HCT116 (cell line): ENCODE data around the gene ALKBH4. TPM values are rescaled to one million over a fixed set of nuclear protein-coding genes. Genes with fewer than 3 reads are reported as not detected.

Source experiments
- ATAC-seq: fragments of 200-7000 bp; cut with Tn5 transposase; 2 replicates; pipeline ENCODE4 v1.9.1; 2020; ENCODE audit warnings: mild to moderate bottlenecking, moderate library complexity
- BruUV-seq: library from RNA; stranded (reverse); fragments of 400-500 nt; replicated peaks from 2 replicates; lab custom pipeline; 2021; lab: Mats Ljungman, UMichigan
- CTCF ChIA-PET: fragments of 300-600 bp; sonication (Branson Sonifier 250); formaldehyde crosslinking; loops from one replicate; lab custom pipeline; 2021; ENCODE audit warnings: antibody characterized with exemption; lab: Charles Lee
- POLR2A ChIA-PET: fragments of 300-600, 350-600 bp; sonication (Branson Sonifier 250); formaldehyde crosslinking; loops from one replicate; lab custom pipeline; 2021; ENCODE audit warnings: antibody characterized with exemption; lab: Charles Lee
- RAD21 ChIA-PET, 2 experiments: fragments of 300-600 bp; sonication (Branson Sonifier 250); formaldehyde crosslinking; loops; one replicate each; lab custom pipeline; 2023; ENCODE audit warnings: low total read pairs in 2 of 2; ENCODE audit not compliant: uncharacterized antibody in 2 of 2, unreplicated experiment in 2 of 2, low non-redundant PET in 1 of 2; lab: Charles Lee
- DNase-seq: peaks from one replicate; pipeline ENCODE4 v3.0.0-alpha.2; 2010; ENCODE audit warnings: low read depth, low spot score
- H2AFZ ChIP-seq: fragments of 200-600 bp; shearing (Covaris generic), sonication (generic); 2 replicates; pipeline ENCODE4 v1.6.1; 2017; ENCODE audit warnings: low read depth, mixed run types, mixed read lengths, antibody characterized with exemption, low read length; ENCODE audit not compliant: poor library complexity, severe bottlenecking
- H3K27ac ChIP-seq: 2 replicates; pipeline ENCODE4 v1.5.1; 2012; ENCODE audit warnings: low read depth, low read length
- H3K27me3 ChIP-seq: fragments of 200-600 bp; sonication (generic); 2 replicates; pipeline ENCODE4 v1.6.1; 2016; ENCODE audit warnings: mixed run types, low read length, mixed read lengths; ENCODE audit not compliant: insufficient read depth
- H3K36me3 ChIP-seq, 2 experiments: fragments of 200-500 bp in 1 of 2; fragments of 200-600 bp in 1 of 2; sonication (Bioruptor generic) in 1 of 2; sonication (generic) in 1 of 2; 2 replicates each; pipeline versions ENCODE4 v1.5.1 to v1.6.1; 2014 to 2016; ENCODE audit warnings: low read length in 2 of 2, inconsistent platforms in 1 of 2, mixed read lengths in 1 of 2, mixed run types in 1 of 2; ENCODE audit not compliant: insufficient read depth in 2 of 2, control insufficient read depth in 1 of 2
- H3K4me1 ChIP-seq, 2 experiments: fragments of 200-600 bp in 1 of 2; sonication (generic) in 1 of 2; 2 replicates each; pipeline versions ENCODE4 v1.5.1 to v1.6.1; 2012 to 2017; ENCODE audit warnings: low read length in 2 of 2, inconsistent platforms in 1 of 2, mild to moderate bottlenecking in 1 of 2, mixed read lengths in 1 of 2, mixed run types in 1 of 2, moderate library complexity in 1 of 2; ENCODE audit not compliant: insufficient read depth in 2 of 2, control insufficient read depth in 1 of 2
- H3K4me2 ChIP-seq: fragments of 200-600 bp; sonication (generic); 2 replicates; pipeline ENCODE4 v1.6.1; 2017; ENCODE audit warnings: mixed run types, low read length, mixed read lengths
- H3K4me3 ChIP-seq, 2 experiments: fragments of 200-600 bp in 1 of 2; sonication (generic) in 1 of 2; replicated peaks in 1 of 2; 2 replicates each; pipeline ENCODE4 v1.5.1; 2011 to 2016; ENCODE audit warnings: low read length in 2 of 2, control low read depth in 1 of 2, low read depth in 1 of 2, mild to moderate bottlenecking in 1 of 2, mixed read lengths in 1 of 2, mixed run types in 1 of 2
- H3K79me2 ChIP-seq: fragments of 200-600 bp; sonication (generic); 2 replicates; pipeline ENCODE4 v1.6.1; 2017; ENCODE audit warnings: mild to moderate bottlenecking, mixed run types, low read length, moderate library complexity, mixed read lengths; ENCODE audit not compliant: insufficient read depth
- H3K9ac ChIP-seq: fragments of 200-600 bp; sonication (generic); 2 replicates; pipeline ENCODE4 v1.6.1; 2016; ENCODE audit warnings: low read length, mixed read lengths
- H3K9me2 ChIP-seq: fragments of 200-600 bp; sonication (generic), shearing (Covaris generic); 2 replicates; pipeline ENCODE4 v1.6.1; 2017; ENCODE audit warnings: mixed run types, mild to moderate bottlenecking, moderate library complexity; ENCODE audit not compliant: insufficient read depth
- H3K9me3 ChIP-seq, 2 experiments: fragments of 200-500 bp in 1 of 2; fragments of 200-600 bp in 1 of 2; sonication (Bioruptor generic) in 1 of 2; sonication (generic) in 1 of 2; 2 replicates each; pipeline ENCODE4 v1.6.1; 2014 to 2017; ENCODE audit warnings: low read length in 2 of 2, mixed read lengths in 2 of 2, inconsistent platforms in 1 of 2, low read depth in 1 of 2, mild to moderate bottlenecking in 1 of 2, mixed run types in 1 of 2, moderate library complexity in 1 of 2; ENCODE audit not compliant: control insufficient read depth in 1 of 2, insufficient read depth in 1 of 2
- H4K20me1 ChIP-seq: fragments of 200-600 bp; sonication (generic), shearing (Covaris generic); 2 replicates; pipeline ENCODE4 v1.6.1; 2017; ENCODE audit warnings: mixed run types, mild to moderate bottlenecking, moderate library complexity; ENCODE audit not compliant: insufficient read depth
- ATF3 ChIP-seq: IDR thresholded peaks from 2 replicates; pipeline ENCODE4 v1.6.1; 2012
- CBX3 ChIP-seq: IDR thresholded peaks from 2 replicates; pipeline ENCODE4 v1.6.1; 2012; ENCODE audit warnings: low read depth
- CEBPB ChIP-seq: IDR thresholded peaks from 2 replicates; pipeline ENCODE4 v1.6.1; 2012; ENCODE audit warnings: low read depth
- CTCF ChIP-seq, 3 experiments: fragments of 200-600 bp in 1 of 3; sonication (generic) in 1 of 3; IDR thresholded peaks in 2 of 3; conservative IDR thresholded peaks in 1 of 3; 2 replicates each; pipeline ENCODE4 v1.5.1; 2012 to 2017; ENCODE audit warnings: low read depth in 2 of 3, low read length in 2 of 3, antibody characterized with exemption in 1 of 3, borderline replicate concordance in 1 of 3, control low read depth in 1 of 3, mild to moderate bottlenecking in 1 of 3, mixed read lengths in 1 of 3, mixed run types in 1 of 3, moderate library complexity in 1 of 3; ENCODE audit not compliant: insufficient read depth in 1 of 3
- EGR1 ChIP-seq: IDR thresholded peaks from 2 replicates; pipeline ENCODE4 v1.6.1; 2012; ENCODE audit warnings: low read depth
- EZH2 ChIP-seq: fragments of 200-600 bp; sonication (generic); IDR thresholded peaks from 2 replicates; pipeline ENCODE4 v1.6.1; 2017; ENCODE audit warnings: antibody characterized with exemption, mixed run types
- EZH2phosphoT487 ChIP-seq: fragments of 200-600 bp; IDR thresholded peaks from 2 replicates; pipeline ENCODE4 v1.6.1; 2018; ENCODE audit warnings: antibody characterized with exemption, borderline replicate concordance
- FOSL1 ChIP-seq: IDR thresholded peaks from 2 replicates; pipeline ENCODE4 v1.6.1; 2012; ENCODE audit warnings: low read depth
- JUND ChIP-seq: IDR thresholded peaks from 2 replicates; pipeline ENCODE4 v1.6.1; 2012
- MAX ChIP-seq: IDR thresholded peaks from 2 replicates; pipeline ENCODE4 v1.6.1; 2012
- POLR2A ChIP-seq: IDR thresholded peaks from 2 replicates; pipeline ENCODE4 v1.7.0; 2011; ENCODE audit warnings: borderline replicate concordance; ENCODE audit not compliant: insufficient read depth, insufficient read length; ENCODE audit errors: extremely low read depth
- REST ChIP-seq: IDR thresholded peaks from 2 replicates; pipeline ENCODE4 v1.6.1; 2012; ENCODE audit warnings: low read depth
- SIN3A ChIP-seq: IDR thresholded peaks from 2 replicates; pipeline ENCODE4 v1.6.1; 2012; ENCODE audit warnings: low read depth
- SP1 ChIP-seq: IDR thresholded peaks from 2 replicates; pipeline ENCODE4 v1.6.1; 2012; ENCODE audit warnings: low read depth
- SRF ChIP-seq: IDR thresholded peaks from 2 replicates; pipeline ENCODE4 v1.6.1; 2012; ENCODE audit warnings: low read depth
- TCF7L2 ChIP-seq: IDR thresholded peaks from 2 replicates; pipeline ENCODE4 v1.7.0; 2011; ENCODE audit warnings: borderline replicate concordance, inconsistent platforms; ENCODE audit not compliant: insufficient read depth, insufficient read length; ENCODE audit errors: extremely low read depth
- ZNF274 ChIP-seq: fragments of 200-500 bp; sonication (Bioruptor generic); IDR thresholded peaks from 2 replicates; pipeline ENCODE4 v1.6.1; 2014; ENCODE audit warnings: mild to moderate bottlenecking, low read depth, low read length, inconsistent platforms
- intact Hi-C: fragments of 100-400 bp; cut with micrococcal nuclease; formaldehyde crosslinking; loops from 2 replicates; pipeline ENCODE4 v1.10.0; 2022
- total RNA-seq: library from RNA; stranded (reverse); gene quantifications from one replicate; pipeline ENCODE4 v1.2.1, GENCODE V29; 2021; ENCODE audit not compliant: unreplicated experiment

Gene ALKBH4
- total RNA-seq, 1 experiment from 2014 or later = 14.9 TPM

GRCh38 chr7:102407910-102408309, 56.8 kb downstream of the ALKBH4 start:
- Histone ChIP-seq H3K9me3 (no peaks in the 10 kb centered on the region), H3K4me1 (no peaks in the 10 kb centered on the region), H3K4me2 (no peak overlapping the region), H3K9ac (no peak overlapping the region), H4K20me1 (no peaks in the 10 kb centered on the region), H2AFZ (no peak overlapping the region), H3K27me3 (no peaks in the 10 kb centered on the region), H3K36me3 (peaks cover 48 to 56% of the 10 kb centered on the region in 2 experiments), H3K4me3 (no peak overlapping the region), H3K79me2 (peaks cover 22% of the 10 kb centered on the region; the same call in 1 of the 2 replicates), H3K27ac (no peak overlapping the region), H3K9me2 (no peaks in the 10 kb centered on the region)
- POLR2A ChIA-PET = no interaction called here
- CTCF ChIA-PET = no interaction called here
- RAD21 ChIA-PET = no interaction called here
- no TSS peak for BruUV-seq
- intact Hi-C loops = loop anchor here (2.0 kb wide), 1 partner anchor 57 kb away; the partner anchor contains the start of genes ALKBH4 and LRWD1
- DNase-seq (no peak), ATAC-seq (no peak)
- TF ChIP-seq JUND (no peak), REST (no peak), CTCF (IDR thresholded peaks at IDR 0.05 in 2 of 3, conservative IDR thresholded peaks at IDR 0.05 in 1 of 3; ENCODE audit: borderline replicate concordance in 1 of 3, insufficient read depth in 1 of 3, low read depth in 2 of 3, low read length in 2 of 3) (no peak), EZH2 (no peak), SIN3A (no peak), EZH2phosphoT487 (no peak), CEBPB (no peak), POLR2A (no peak), MAX (no peak), EGR1 (no peak), ZNF274 (no peak), SRF (no peak), TCF7L2 (no peak), FOSL1 (no peak), CBX3 (no peak), SP1 (no peak), ATF3 (no peak)
